SK-N-SH treated with all-trans-retinoic acid at 6 μM for 48 hours (cell line): ENCODE data around the gene BLNK.
"Not testable (repeated sequence)": the region's sequence is repeated elsewhere in the genome, so short reads cannot be mapped to it uniquely, and the experiment has no call there.

ENCODE experiments used
- ATAC-seq: fragments of 200-7000 bp; cut with Tn5 transposase; 3 replicates; pipeline ENCODE4 v1.9.1; 2020; ENCODE audit warnings: mild to moderate bottlenecking, moderate library complexity
- ARNTL ChIP-seq: fragments of 450-650 bp; formaldehyde crosslinking; IDR thresholded peaks from 2 replicates; pipeline ENCODE4 v1.5.0; 2020; ENCODE audit warnings: low read depth, mild to moderate bottlenecking, moderate library complexity, borderline replicate concordance
- BACH2 ChIP-seq: fragments of 250-450 bp; sonication (Bioruptor Pico); IDR thresholded peaks from 2 replicates; pipeline ENCODE4 v1.9.0; 2021; ENCODE audit warnings: mild to moderate bottlenecking, borderline replicate concordance
- CREB5 ChIP-seq: fragments of 250-450 bp; sonication (Bioruptor Pico); IDR thresholded peaks from 2 replicates; pipeline ENCODE4 v1.5.1; 2020; ENCODE audit warnings: low read depth, mild to moderate bottlenecking, moderate library complexity
- ESRRG ChIP-seq: fragments of 250-450 bp; sonication (Bioruptor Pico); IDR thresholded peaks from 2 replicates; pipeline ENCODE4 v1.6.1; 2021; ENCODE audit warnings: mild to moderate bottlenecking
- ISL1 ChIP-seq: fragments of 250-450 bp; sonication (Bioruptor Pico); IDR thresholded peaks from 2 replicates; pipeline ENCODE4 v2.1.2; 2022; ENCODE audit warnings: mild to moderate bottlenecking, moderate library complexity
- OSR1 ChIP-seq: fragments of 250-450 bp; sonication (Bioruptor Pico); IDR thresholded peaks from 2 replicates; pipeline ENCODE4 v1.8.0; 2022; ENCODE audit warnings: moderate library complexity, mild to moderate bottlenecking, inconsistent platforms
- PATZ1 ChIP-seq: fragments of 250-450 bp; sonication (Bioruptor Pico); IDR thresholded peaks from 2 replicates; pipeline ENCODE4 v1.8.0; 2020; ENCODE audit warnings: mild to moderate bottlenecking, moderate library complexity, borderline replicate concordance
- POU6F1 ChIP-seq: fragments of 250-450 bp; sonication (Bioruptor Pico); IDR thresholded peaks from 2 replicates; pipeline ENCODE4 v1.8.0; 2021; ENCODE audit warnings: low read depth, mild to moderate bottlenecking, moderate library complexity, borderline replicate concordance
- PPARA ChIP-seq: fragments of 250-450 bp; sonication (Bioruptor Pico); IDR thresholded peaks from 2 replicates; pipeline ENCODE4 v1.5.0; 2020; ENCODE audit warnings: mild to moderate bottlenecking, borderline replicate concordance
- RARB ChIP-seq: fragments of 250-450 bp; sonication (Bioruptor Pico); IDR thresholded peaks from 2 replicates; pipeline ENCODE4 v1.8.0; 2021; ENCODE audit warnings: mild to moderate bottlenecking, moderate library complexity
- SNAI2 ChIP-seq: fragments of 250-450 bp; sonication (Bioruptor Pico); IDR thresholded peaks from 2 replicates; pipeline ENCODE4 v1.5.0; 2020; ENCODE audit warnings: mild to moderate bottlenecking, moderate library complexity
- TCF4 ChIP-seq: fragments of 250-450 bp; sonication (Bioruptor Pico); IDR thresholded peaks from 2 replicates; pipeline ENCODE4 v1.8.0; 2021; ENCODE audit warnings: mild to moderate bottlenecking, moderate library complexity, borderline replicate concordance
- TOX ChIP-seq: fragments of 250-450 bp; sonication (Bioruptor Pico); IDR thresholded peaks from 2 replicates; pipeline ENCODE4 v1.8.0; 2021; ENCODE audit warnings: mild to moderate bottlenecking, moderate library complexity, borderline replicate concordance
- TSHZ2 ChIP-seq: fragments of 250-450 bp; sonication (Bioruptor Pico); IDR thresholded peaks from 2 replicates; pipeline ENCODE4 v1.5.0; 2020; ENCODE audit warnings: mild to moderate bottlenecking, moderate library complexity
- ZC3H10 ChIP-seq: fragments of 250-450 bp; sonication (Bioruptor Pico); IDR thresholded peaks from 2 replicates; pipeline ENCODE4 v1.5.1; 2021; ENCODE audit warnings: mild to moderate bottlenecking, moderate library complexity
- ZFP3 ChIP-seq: fragments of 250-450 bp; sonication (Bioruptor Pico); IDR thresholded peaks from 2 replicates; pipeline ENCODE4 v1.5.0; 2020; ENCODE audit warnings: mild to moderate bottlenecking, moderate library complexity
- ZFP30 ChIP-seq: fragments of 450-650 bp; formaldehyde crosslinking; IDR thresholded peaks from 2 replicates; pipeline ENCODE4 v1.5.0; 2022; ENCODE audit warnings: mild to moderate bottlenecking, moderate library complexity
- ZNF565 ChIP-seq: fragments of 450-650 bp; formaldehyde crosslinking; conservative IDR thresholded peaks from 2 replicates; pipeline ENCODE4 v1.5.0; 2020; ENCODE audit warnings: low read depth, mild to moderate bottlenecking, moderate library complexity
- ZNF70 ChIP-seq: fragments of 450-650 bp; formaldehyde crosslinking; IDR thresholded peaks from 2 replicates; pipeline ENCODE4 v1.5.0; 2020; ENCODE audit warnings: mild to moderate bottlenecking, moderate library complexity
- ZNF8 ChIP-seq: fragments of 450-650 bp; formaldehyde crosslinking; IDR thresholded peaks from 2 replicates; pipeline ENCODE4 v1.5.0; 2020; ENCODE audit warnings: mild to moderate bottlenecking, moderate library complexity
- TF ChIP-seq, protein P1 (sequence below): fragments of 250-450 bp; sonication (Bioruptor Pico); IDR thresholded peaks from 2 replicates; pipeline ENCODE4 v1.5.1; 2021; ENCODE audit warnings: mild to moderate bottlenecking, moderate library complexity

BLNK gene

GRCh38 chr10:96205580-96205979, 65.8 kb downstream of the BLNK start:
- TF ChIP-seq SNAI2 (CRISPR knock-in tag) = no peak
- no peak for TF ChIP-seq CREB5 (CRISPR knock-in tag)
- no peak for TF ChIP-seq ARNTL (CRISPR knock-in tag)
- no peak for TF ChIP-seq TSHZ2 (CRISPR knock-in tag)
- TF ChIP-seq OSR1 (CRISPR knock-in tag) = no peak
- no peak for ATAC-seq

- no peak for ATAC-seq
- no peak for TF ChIP-seq TCF4 (CRISPR knock-in tag)
- no peak for TF ChIP-seq TOX (CRISPR knock-in tag)
- TF ChIP-seq ZNF565 (CRISPR knock-in tag) = no peak
- TF ChIP-seq RARB = no peak
Measured at GRCh38 chr10:96201525-96201924, 69.8 kb downstream of the BLNK start.

- not testable (repeated sequence) for ATAC-seq
Measured at GRCh38 chr10:96189505-96189904, 81.9 kb downstream of the BLNK start.

- TF ChIP-seq TOX (CRISPR knock-in tag) (no peak), POU6F1 (CRISPR knock-in tag) (no peak), TSHZ2 (CRISPR knock-in tag) (no peak), RARB (no peak), BACH2 (CRISPR knock-in tag) (no peak), PATZ1 (CRISPR knock-in tag) (no peak), ZNF565 (CRISPR knock-in tag) (no peak), ZC3H10 (CRISPR knock-in tag) (no peak), ISL1 (no peak), OSR1 (CRISPR knock-in tag) (no peak), PPARA (no peak), SNAI2 (CRISPR knock-in tag) (no peak), ZFP30 (CRISPR knock-in tag) (no peak), ESRRG (CRISPR knock-in tag) (no peak), CREB5 (CRISPR knock-in tag) (no peak), ZNF70 (CRISPR knock-in tag) (no peak), ZFP3 (no peak), ZNF8 (CRISPR knock-in tag) (no peak)
- TF ChIP-seq, protein P1, sequence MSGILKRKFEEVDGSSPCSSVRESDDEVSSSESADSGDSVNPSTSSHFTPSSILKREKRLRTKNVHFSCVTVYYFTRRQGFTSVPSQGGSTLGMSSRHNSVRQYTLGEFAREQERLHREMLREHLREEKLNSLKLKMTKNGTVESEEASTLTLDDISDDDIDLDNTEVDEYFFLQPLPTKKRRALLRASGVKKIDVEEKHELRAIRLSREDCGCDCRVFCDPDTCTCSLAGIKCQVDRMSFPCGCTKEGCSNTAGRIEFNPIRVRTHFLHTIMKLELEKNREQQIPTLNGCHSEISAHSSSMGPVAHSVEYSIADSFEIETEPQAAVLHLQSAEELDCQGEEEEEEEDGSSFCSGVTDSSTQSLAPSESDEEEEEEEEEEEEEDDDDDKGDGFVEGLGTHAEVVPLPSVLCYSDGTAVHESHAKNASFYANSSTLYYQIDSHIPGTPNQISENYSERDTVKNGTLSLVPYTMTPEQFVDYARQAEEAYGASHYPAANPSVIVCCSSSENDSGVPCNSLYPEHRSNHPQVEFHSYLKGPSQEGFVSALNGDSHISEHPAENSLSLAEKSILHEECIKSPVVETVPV (CRISPR knock-in tag) = no peak
- ATAC-seq = no peak
Measured at GRCh38 chr10:96188916-96189315, 82.5 kb downstream of the BLNK start.
